RWPE2 (cell line): ENCODE results near the gene NXF3.
"Not testable (repeated sequence)": the region's sequence is repeated elsewhere in the genome, so short reads cannot be mapped to it uniquely, and the experiment has no call there.

ENCODE experiments used
- ATAC-seq: fragments of 200-7000 bp; cut with Tn5 transposase; 3 replicates; pipeline ENCODE4 v1.9.1; 2021; ENCODE audit warnings: low read depth
- DNase-seq: peaks from one replicate; pipeline ENCODE4 v3.0.0-alpha.2; 2020; ENCODE audit warnings: low spot score
- H3K27ac ChIP-seq: fragments of 450-650 bp; 2 replicates; pipeline ENCODE4 v1.5.1; 2017; ENCODE audit warnings: mild to moderate bottlenecking; ENCODE audit not compliant: poor library complexity, severe bottlenecking
- H3K27me3 ChIP-seq: fragments of 250-450 bp; sonication (Bioruptor Pico); 2 replicates; pipeline ENCODE4 v1.5.1; 2021; ENCODE audit warnings: mild to moderate bottlenecking, moderate library complexity; ENCODE audit not compliant: insufficient read depth, poor library complexity, severe bottlenecking
- H3K36me3 ChIP-seq: fragments of 250-450 bp; sonication (Bioruptor Pico); 2 replicates; pipeline ENCODE4 v1.5.1; 2020; ENCODE audit warnings: low read depth, mild to moderate bottlenecking, moderate library complexity
- H3K4me1 ChIP-seq: fragments of 250-450 bp; sonication (Bioruptor Pico); 2 replicates; pipeline ENCODE4 v1.5.1; 2021; ENCODE audit warnings: mild to moderate bottlenecking, moderate library complexity; ENCODE audit not compliant: insufficient read depth, poor library complexity, severe bottlenecking
- H3K4me3 ChIP-seq: fragments of 250-450 bp; sonication (Bioruptor Pico); 2 replicates; pipeline ENCODE4 v1.5.1; 2021; ENCODE audit warnings: mild to moderate bottlenecking, moderate library complexity; ENCODE audit not compliant: severe bottlenecking
- H3K9me3 ChIP-seq: fragments of 250-450 bp; sonication (Bioruptor Pico); 2 replicates; pipeline ENCODE4 v1.5.1; 2021; ENCODE audit warnings: mild to moderate bottlenecking, moderate library complexity; ENCODE audit not compliant: severe bottlenecking
- TF ChIP-seq, protein P1 (sequence below): fragments of 450-650 bp; IDR thresholded peaks from one replicate; pipeline ENCODE4 v1.5.1; 2017; ENCODE audit warnings: mild to moderate bottlenecking, moderate library complexity; ENCODE audit not compliant: poor library complexity, severe bottlenecking

Gene NXF3, protein sequence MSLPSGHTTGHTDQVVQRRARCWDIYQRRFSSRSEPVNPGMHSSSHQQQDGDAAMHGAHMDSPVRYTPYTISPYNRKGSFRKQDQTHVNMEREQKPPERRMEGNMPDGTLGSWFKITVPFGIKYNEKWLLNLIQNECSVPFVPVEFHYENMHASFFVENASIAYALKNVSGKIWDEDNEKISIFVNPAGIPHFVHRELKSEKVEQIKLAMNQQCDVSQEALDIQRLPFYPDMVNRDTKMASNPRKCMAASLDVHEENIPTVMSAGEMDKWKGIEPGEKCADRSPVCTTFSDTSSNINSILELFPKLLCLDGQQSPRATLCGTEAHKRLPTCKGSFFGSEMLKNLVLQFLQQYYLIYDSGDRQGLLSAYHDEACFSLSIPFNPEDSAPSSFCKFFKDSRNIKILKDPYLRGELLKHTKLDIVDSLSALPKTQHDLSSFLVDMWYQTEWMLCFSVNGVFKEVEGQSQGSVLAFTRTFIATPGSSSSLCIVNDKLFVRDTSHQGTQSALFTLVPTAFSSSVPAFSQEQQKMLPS

DNA sequence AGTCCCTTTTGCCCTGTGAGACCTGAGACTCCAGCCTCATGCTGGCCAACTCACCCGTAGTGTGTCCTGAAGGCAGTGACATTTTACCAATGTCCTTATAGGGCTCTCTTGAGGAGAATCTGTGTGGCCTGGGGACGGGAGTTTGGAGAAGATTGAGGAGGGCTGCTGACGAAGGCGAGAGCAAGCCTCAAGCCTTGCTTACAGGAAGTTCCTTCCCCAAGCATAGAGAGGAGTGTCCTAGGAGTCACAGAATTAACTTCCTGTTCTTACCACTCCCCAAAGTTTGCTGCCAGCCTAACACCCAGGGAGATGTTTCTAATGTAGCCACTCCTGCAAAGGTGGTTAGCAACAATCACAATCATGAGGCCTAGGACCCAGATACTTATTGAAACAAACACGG, at the start of gene NXF3:
Gene NXF3, minus strand, starts transcription at position 202 of the 400 bp plus-strand sequence. Its CDS starts 120 bp downstream, at position 82.
- Histone ChIP-seq H3K36me3 (no peaks in the 10 kb centered on the region), H3K4me3 (no peak within 1 kb of the TSS), H3K27ac (no peak within 1 kb of the TSS), H3K9me3 (no peaks in the 10 kb centered on the region), H3K27me3 (no peaks in the 10 kb centered on the region), H3K4me1 (no peaks in the 10 kb centered on the region)
- TF ChIP-seq, protein P1, sequence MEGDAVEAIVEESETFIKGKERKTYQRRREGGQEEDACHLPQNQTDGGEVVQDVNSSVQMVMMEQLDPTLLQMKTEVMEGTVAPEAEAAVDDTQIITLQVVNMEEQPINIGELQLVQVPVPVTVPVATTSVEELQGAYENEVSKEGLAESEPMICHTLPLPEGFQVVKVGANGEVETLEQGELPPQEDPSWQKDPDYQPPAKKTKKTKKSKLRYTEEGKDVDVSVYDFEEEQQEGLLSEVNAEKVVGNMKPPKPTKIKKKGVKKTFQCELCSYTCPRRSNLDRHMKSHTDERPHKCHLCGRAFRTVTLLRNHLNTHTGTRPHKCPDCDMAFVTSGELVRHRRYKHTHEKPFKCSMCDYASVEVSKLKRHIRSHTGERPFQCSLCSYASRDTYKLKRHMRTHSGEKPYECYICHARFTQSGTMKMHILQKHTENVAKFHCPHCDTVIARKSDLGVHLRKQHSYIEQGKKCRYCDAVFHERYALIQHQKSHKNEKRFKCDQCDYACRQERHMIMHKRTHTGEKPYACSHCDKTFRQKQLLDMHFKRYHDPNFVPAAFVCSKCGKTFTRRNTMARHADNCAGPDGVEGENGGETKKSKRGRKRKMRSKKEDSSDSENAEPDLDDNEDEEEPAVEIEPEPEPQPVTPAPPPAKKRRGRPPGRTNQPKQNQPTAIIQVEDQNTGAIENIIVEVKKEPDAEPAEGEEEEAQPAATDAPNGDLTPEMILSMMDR, result no peak
- DNase-seq (no peak), ATAC-seq (no peak)

DNA sequence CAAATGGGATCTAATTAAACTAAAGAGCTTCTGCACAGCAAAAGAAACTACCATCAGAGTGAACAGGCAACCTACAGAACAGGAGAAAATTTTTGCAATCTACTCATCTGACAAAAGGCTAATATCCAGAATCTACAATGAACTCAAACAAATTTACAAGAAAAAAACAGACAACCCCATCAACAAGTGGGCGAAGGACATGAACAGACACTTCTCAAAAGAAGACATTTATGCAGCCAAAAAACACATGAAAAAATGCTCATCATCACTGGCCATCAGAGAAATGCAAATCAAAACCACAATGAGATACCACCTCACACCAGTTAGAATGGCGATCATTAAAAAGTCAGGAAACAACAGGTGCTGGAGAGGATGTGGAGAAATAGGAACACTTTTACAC, 43.6 kb upstream of the NXF3 start:
- not testable (repeated sequence) for H3K9me3 ChIP-seq, H3K4me3 ChIP-seq, H3K27me3 ChIP-seq, H3K36me3 ChIP-seq, ATAC-seq, H3K27ac ChIP-seq, H3K4me1 ChIP-seq, DNase-seq

DNA sequence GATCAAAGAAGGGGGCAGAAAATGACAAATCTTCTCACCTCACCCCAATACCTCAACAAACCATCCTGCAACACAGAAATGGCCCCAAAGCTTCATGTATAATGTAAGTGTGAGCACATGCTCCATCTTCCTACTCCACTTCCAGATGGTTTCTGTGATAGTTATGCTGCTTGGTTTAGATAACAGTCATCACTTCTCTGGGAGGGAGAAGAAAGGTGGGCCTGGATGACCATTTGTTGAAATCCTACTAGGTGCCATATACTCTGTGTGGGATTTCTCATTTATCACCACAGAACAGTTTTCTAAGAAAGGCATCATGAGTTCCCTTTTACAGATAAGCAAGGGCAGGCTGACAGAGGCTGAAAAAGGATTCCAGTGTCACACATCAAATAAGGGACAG, 31.3 kb upstream of the NXF3 start:
- ATAC-seq, result no peak
- no peak overlapping the region for H3K27ac ChIP-seq
- no peaks in the 10 kb centered on the region for H3K4me1 ChIP-seq
- TF ChIP-seq, protein P1, result no peak
- no peaks in the 10 kb centered on the region for H3K36me3 ChIP-seq
- no peaks in the 10 kb centered on the region for H3K9me3 ChIP-seq
- no peak for DNase-seq
- no peaks in the 10 kb centered on the region for H3K27me3 ChIP-seq
- H3K4me3 ChIP-seq, result no peak overlapping the region

DNA sequence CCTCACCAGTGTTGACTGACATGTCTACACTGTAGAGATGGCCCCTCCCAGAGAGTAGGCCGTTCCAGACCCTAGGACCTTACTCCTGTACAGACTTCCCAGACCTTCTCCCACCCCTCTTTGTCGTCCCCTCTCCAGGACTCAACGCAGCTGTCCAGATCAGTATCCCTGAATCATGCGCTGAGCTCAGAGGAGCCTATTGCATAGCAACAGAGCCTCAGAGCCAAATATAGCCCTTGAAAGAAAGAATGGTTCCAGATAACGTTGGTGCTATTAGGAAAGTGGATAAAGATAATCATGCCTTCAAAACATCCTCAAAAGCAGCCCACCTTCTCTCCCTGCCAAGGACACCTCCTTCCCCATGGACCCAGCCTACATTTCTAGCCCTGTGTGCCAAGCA, 27.8 kb upstream of the NXF3 start:
- no peak for DNase-seq
- H3K9me3 ChIP-seq, result no peaks in the 10 kb centered on the region
- no peaks in the 10 kb centered on the region for H3K27me3 ChIP-seq
- H3K27ac ChIP-seq, result no peak overlapping the region
- TF ChIP-seq, protein P1, result no peak
- no peak for ATAC-seq
- no peaks in the 10 kb centered on the region for H3K36me3 ChIP-seq
- H3K4me3 ChIP-seq, result no peak overlapping the region
- H3K4me1 ChIP-seq, result no peaks in the 10 kb centered on the region

DNA sequence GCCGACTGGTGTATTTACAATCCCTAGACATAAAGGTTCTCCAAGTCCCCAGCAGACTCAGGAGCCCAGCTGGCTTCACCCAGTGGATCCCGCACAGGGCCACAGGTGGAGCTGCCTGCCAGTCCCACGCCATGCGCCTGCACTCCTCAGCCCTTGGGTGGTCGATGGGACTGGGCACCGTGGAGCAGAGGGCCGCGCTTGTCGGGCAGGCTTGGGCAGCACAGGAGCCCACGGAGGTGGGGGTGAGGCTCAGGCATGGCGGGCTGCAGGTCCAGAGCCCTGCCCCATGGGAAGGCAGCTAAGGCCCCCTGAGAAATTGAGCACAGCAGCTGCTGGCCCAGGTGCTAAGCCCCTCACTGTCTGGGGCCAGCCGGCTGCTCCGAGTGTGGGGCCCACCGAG, 24.0 kb upstream of the NXF3 start:
- not testable (repeated sequence) for H3K4me1 ChIP-seq, H3K27ac ChIP-seq, H3K27me3 ChIP-seq, ATAC-seq, H3K36me3 ChIP-seq, H3K4me3 ChIP-seq, DNase-seq, H3K9me3 ChIP-seq

DNA sequence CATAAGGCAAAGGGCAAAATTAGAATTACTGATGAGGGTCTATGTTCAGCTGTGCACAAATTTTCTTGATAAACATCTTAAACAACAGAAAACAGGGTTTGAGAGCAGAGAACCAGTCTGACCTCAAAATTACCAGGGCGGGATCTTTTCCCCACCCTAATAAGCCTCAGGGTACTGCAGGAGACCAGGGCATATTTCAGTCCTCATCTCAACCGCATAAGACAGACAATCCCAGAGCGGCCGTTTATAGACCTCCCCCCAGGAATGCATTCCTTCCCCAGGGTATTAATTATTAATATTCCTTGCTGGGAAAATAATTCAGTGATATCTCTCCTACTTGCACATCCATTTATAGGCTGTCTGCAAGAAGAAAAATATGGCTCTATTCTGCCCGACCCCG, 16.6 kb upstream of the NXF3 start:
- not testable (repeated sequence) for H3K27me3 ChIP-seq, DNase-seq, H3K4me3 ChIP-seq, H3K4me1 ChIP-seq, ATAC-seq, H3K36me3 ChIP-seq, H3K27ac ChIP-seq, H3K9me3 ChIP-seq
